GM12891 (cell line): ENCODE data around the gene KLHL12.

Source experiments
- POLR2A ChIP-seq: IDR thresholded peaks from 2 replicates; pipeline ENCODE4 v1.6.1; 2011; ENCODE audit warnings: low read depth, low read length, control low read depth
- POLR2AphosphoS5 ChIP-seq: IDR thresholded peaks from 2 replicates; pipeline ENCODE4 v1.6.1; 2011; ENCODE audit warnings: low read depth, low read length, control low read depth
- POU2F2 ChIP-seq: IDR thresholded peaks from 2 replicates; pipeline ENCODE4 v1.6.1; 2011; ENCODE audit warnings: low read depth, mild to moderate bottlenecking, control low read depth, low read length, moderate library complexity

GRCh38 chr1:202858331-202858730, 68.7 kb downstream of the KLHL12 start:
- TF ChIP-seq POLR2A (no peak), POLR2AphosphoS5 (no peak), POU2F2 (no peak)
